Osteoblast (primary cell): ENCODE results near the gene SRSF8. TPM values are rescaled to one million over a fixed set of nuclear protein-coding genes. Genes with fewer than 3 reads are reported as not detected.
A peak's percentile ranks its signal among the peaks of the same experiment; 100 is the strongest.
"Not testable (repeated sequence)": the region's sequence is repeated elsewhere in the genome, so short reads cannot be mapped to it uniquely, and the experiment has no call there.

ENCODE experiments used
- DNase-seq: peaks from one replicate; pipeline ENCODE4 v3.0.0; 2011; ENCODE audit warnings: low spot score, mixed read lengths; ENCODE audit not compliant: insufficient read length; ENCODE audit errors: missing footprints
- H2AFZ ChIP-seq: 2 replicates; pipeline ENCODE4 v1.6.0; 2011; ENCODE audit warnings: mild to moderate bottlenecking, low read length
- H3K27ac ChIP-seq: 2 replicates; pipeline ENCODE4 v1.5.1; 2011; ENCODE audit warnings: mild to moderate bottlenecking, low read depth, low read length, moderate library complexity
- H3K27me3 ChIP-seq: 2 replicates; pipeline ENCODE4 v1.6.0; 2012; ENCODE audit warnings: mild to moderate bottlenecking, control low read depth, inconsistent platforms, low read length, moderate library complexity; ENCODE audit not compliant: insufficient read depth
- H3K36me3 ChIP-seq: 2 replicates; pipeline ENCODE4 v1.5.1; 2011; ENCODE audit warnings: mild to moderate bottlenecking, low read length, control low read depth, moderate library complexity; ENCODE audit not compliant: insufficient read depth
- H3K4me1 ChIP-seq: 2 replicates; pipeline ENCODE4 v1.5.1; 2011; ENCODE audit warnings: mild to moderate bottlenecking, low read length, control low read depth, moderate library complexity; ENCODE audit not compliant: insufficient read depth
- H3K4me2 ChIP-seq: 2 replicates; pipeline ENCODE4 v1.6.0; 2011; ENCODE audit warnings: mild to moderate bottlenecking, low read length; ENCODE audit not compliant: insufficient read depth
- H3K4me3 ChIP-seq: fragments of 200-600 bp; sonication (generic); 3 replicates; pipeline ENCODE4 v1.5.1; 2012; ENCODE audit warnings: mild to moderate bottlenecking, low read length, inconsistent platforms; ENCODE audit not compliant: insufficient read depth
- H3K79me2 ChIP-seq: 2 replicates; pipeline ENCODE4 v1.6.0; 2012; ENCODE audit warnings: mild to moderate bottlenecking, low read length, control low read depth, inconsistent platforms; ENCODE audit not compliant: insufficient read depth
- H3K9me3 ChIP-seq: 2 replicates; pipeline ENCODE4 v1.5.1; 2011; ENCODE audit warnings: low read depth, low read length, control low read depth
- H4K20me1 ChIP-seq: 2 replicates; pipeline ENCODE4 v1.6.0; 2012; ENCODE audit warnings: mild to moderate bottlenecking, low read length, control low read depth; ENCODE audit not compliant: insufficient read depth
- total RNA-seq: library from RNA; depleted of rRNA; stranded (reverse); fragments of >200 nt; gene quantifications from 2 replicates; pipeline ENCODE4 v1.2.3, GENCODE V29; 2012
- TF ChIP-seq, protein P1 (sequence below): IDR thresholded peaks from 2 replicates; pipeline ENCODE4 v1.5.1; 2011; ENCODE audit warnings: mild to moderate bottlenecking, low read depth, low read length, moderate library complexity; ENCODE audit errors: extremely low read depth

The SRSF8 gene
- total RNA-seq, 1 donor, result 20.6 TPM

DNA sequence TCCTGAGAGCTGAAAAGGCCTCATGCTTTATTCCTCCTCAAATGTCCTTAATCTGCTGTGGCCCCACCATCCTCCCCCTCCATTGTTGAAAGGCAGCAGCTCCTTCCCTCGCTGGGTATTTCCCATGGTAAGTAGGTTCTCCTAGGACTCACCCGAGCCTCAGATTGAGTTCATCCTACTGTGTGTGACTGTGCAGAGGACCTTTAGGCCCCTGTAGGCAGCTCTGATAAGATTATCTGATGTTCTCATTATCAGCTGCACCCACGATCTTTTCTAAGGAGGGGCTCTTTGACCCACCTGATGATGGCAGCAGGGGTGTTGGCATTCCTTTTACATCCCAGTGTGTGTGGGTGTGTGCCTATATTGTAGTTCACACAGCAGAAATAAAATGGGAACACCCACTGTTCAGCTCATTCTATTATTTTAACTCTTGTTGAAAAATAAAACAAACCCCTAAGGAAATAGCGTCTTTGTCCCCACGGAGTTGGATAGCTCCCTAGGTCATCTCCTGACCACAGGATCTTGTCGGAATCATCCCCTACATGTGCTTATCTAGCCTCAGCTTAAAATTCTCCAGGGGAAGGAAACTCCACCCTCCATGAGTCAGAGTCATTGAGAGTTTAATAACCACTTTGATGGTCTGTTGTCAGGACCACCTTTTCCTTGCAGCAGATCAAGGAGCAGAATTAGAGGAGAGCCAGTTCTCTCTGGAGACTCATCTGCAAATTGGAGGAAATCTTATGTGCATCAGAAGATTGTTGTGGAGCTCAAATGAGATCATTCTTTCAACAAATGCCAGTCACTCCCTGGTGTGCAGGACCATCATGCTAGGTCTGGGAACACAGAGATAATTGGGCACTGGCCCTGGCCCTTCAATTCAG lies 42.2 kb downstream of the SRSF8 start:
- H3K4me2 ChIP-seq, result peak overlapping the region; percentile 56
- peak overlapping the region; percentile 41 for H2AFZ ChIP-seq

DNA sequence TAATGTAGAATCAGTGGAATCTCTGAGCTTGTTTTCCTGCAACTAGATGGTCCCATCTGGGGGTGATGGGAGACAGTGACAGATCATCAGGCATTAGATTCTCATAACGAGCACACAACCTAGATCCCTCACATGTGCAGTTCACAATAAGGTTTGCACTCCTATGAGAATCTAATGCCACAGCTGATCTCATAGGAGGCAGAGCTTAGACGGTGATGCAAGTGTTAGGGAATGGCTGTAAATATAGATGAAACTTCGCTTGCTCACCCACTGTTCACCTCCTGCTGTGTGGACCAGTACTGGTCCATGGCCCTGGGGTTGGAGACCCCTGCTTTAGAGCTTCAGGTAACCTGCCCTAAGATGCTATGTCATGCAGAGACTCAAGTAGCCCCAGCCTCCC lies 44.8 kb downstream of the SRSF8 start:
- peaks cover 12% of the 10 kb centered on the region for H3K79me2 ChIP-seq
- not testable (repeated sequence) for H3K27ac ChIP-seq

More for the DNA sequence above, 42.2 kb downstream of the SRSF8 start:
- H3K9me3 ChIP-seq, result no peaks in the 10 kb centered on the region
- H3K27me3 ChIP-seq, result no peaks in the 10 kb centered on the region
- peak overlapping the region; percentile 92 for H3K27ac ChIP-seq
- TF ChIP-seq, protein P1, sequence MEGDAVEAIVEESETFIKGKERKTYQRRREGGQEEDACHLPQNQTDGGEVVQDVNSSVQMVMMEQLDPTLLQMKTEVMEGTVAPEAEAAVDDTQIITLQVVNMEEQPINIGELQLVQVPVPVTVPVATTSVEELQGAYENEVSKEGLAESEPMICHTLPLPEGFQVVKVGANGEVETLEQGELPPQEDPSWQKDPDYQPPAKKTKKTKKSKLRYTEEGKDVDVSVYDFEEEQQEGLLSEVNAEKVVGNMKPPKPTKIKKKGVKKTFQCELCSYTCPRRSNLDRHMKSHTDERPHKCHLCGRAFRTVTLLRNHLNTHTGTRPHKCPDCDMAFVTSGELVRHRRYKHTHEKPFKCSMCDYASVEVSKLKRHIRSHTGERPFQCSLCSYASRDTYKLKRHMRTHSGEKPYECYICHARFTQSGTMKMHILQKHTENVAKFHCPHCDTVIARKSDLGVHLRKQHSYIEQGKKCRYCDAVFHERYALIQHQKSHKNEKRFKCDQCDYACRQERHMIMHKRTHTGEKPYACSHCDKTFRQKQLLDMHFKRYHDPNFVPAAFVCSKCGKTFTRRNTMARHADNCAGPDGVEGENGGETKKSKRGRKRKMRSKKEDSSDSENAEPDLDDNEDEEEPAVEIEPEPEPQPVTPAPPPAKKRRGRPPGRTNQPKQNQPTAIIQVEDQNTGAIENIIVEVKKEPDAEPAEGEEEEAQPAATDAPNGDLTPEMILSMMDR, result no peak
- no peak for DNase-seq
- H3K4me3 ChIP-seq, result peak overlapping the region; percentile 53
- no peaks in the 10 kb centered on the region for H3K36me3 ChIP-seq
- peaks cover 18% of the 10 kb centered on the region for H4K20me1 ChIP-seq
- peaks cover 24% of the 10 kb centered on the region for H3K4me1 ChIP-seq
- H3K79me2 ChIP-seq, result peaks cover 18% of the 10 kb centered on the region

DNA sequence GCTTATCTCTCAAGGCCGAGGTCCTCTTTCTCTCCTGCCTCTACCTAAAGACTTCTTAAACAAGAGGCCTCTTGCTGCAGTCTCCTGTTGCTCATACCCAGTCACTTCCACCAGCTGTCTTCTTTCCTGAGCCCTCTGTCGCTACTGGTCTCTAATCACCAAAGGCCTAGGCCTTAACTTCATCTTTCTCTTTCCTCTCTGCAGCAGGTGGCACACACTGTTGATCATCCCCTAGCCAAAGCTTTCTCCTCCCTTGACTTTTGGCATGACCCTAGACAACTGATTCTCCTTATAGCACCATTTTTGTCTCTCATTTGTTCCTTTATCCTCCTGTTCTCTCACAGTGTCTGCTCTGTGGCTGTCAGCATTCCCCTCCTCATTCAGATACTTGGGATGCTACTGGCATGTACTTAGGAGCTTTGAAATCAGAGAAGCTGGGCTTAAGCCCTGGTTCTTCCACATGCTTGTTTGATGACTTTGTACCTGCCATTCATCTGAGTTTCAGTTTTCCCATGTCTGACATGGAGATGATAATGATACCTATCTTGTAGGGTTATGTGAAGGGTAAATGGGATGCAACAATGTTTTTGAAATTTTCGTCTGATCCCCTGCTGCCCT lies 45.3 kb downstream of the SRSF8 start:
- TF ChIP-seq, protein P1, result no peak
- Histone ChIP-seq H3K4me3 (no peak overlapping the region), H3K4me2 (no peak overlapping the region), H3K36me3 (no peaks in the 10 kb centered on the region), H3K79me2 (peaks cover 17% of the 10 kb centered on the region), H3K4me1 (peaks cover 22% of the 10 kb centered on the region), H4K20me1 (peaks cover 18% of the 10 kb centered on the region), H3K9me3 (no peaks in the 10 kb centered on the region), H3K27ac (no peak overlapping the region), H2AFZ (no peak overlapping the region), H3K27me3 (no peaks in the 10 kb centered on the region)
- DNase-seq, result no peak

More for the DNA sequence above, 44.8 kb downstream of the SRSF8 start:
- H3K4me2 ChIP-seq, H2AFZ ChIP-seq, H3K36me3 ChIP-seq, H3K9me3 ChIP-seq, DNase-seq, H3K4me3 ChIP-seq, H3K27me3 ChIP-seq: not testable (repeated sequence)
- Histone ChIP-seq H4K20me1 (peaks cover 18% of the 10 kb centered on the region), H3K4me1 (peaks cover 24% of the 10 kb centered on the region)

DNA sequence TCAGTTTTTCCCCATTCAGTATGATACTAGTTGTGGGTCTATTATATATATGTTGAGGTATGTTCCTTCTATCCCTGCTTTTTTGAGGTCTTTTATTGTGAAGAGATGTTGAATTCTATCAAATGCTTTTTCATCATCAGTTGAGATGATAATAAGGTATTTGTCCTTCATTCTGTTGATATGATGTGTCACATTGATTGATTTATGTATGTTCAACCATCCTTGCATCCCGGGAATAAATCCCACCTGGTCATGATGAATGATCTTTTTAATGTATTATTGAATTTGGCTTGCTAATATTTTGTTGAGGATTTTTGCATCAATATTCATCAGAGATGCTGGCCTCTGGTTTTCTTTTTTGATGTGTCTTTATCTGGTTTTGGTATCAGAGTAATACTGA lies 48.9 kb downstream of the SRSF8 start:
- no peaks in the 10 kb centered on the region for H3K36me3 ChIP-seq
- no peaks in the 10 kb centered on the region for H3K9me3 ChIP-seq
- H3K79me2 ChIP-seq, result peaks cover 24% of the 10 kb centered on the region
- H3K27ac ChIP-seq, result no peak overlapping the region
- no peak overlapping the region for H3K4me3 ChIP-seq
- no peak for DNase-seq
- TF ChIP-seq, protein P1, result no peak
- no peak overlapping the region for H2AFZ ChIP-seq
- H3K4me2 ChIP-seq, result no peak overlapping the region
- H3K4me1 ChIP-seq, result no peaks in the 10 kb centered on the region
- no peaks in the 10 kb centered on the region for H3K27me3 ChIP-seq
- H4K20me1 ChIP-seq, result peaks cover 12% of the 10 kb centered on the region
